NB4 (cell line): ENCODE results near the gene STKLD1.

ENCODE experiments used
- CTCF ChIP-seq: IDR thresholded peaks from one replicate; pipeline ENCODE4 v1.5.1; 2012; ENCODE audit warnings: low read depth, low read length
- MAX ChIP-seq: IDR thresholded peaks from 2 replicates; pipeline ENCODE4 v1.6.1; 2011; ENCODE audit warnings: low read depth, low read length
- POLR2A ChIP-seq: IDR thresholded peaks from 2 replicates; pipeline ENCODE4 v1.6.1; 2011; ENCODE audit warnings: mild to moderate bottlenecking; ENCODE audit not compliant: insufficient read length; ENCODE audit errors: extremely low read depth

- no peak for TF ChIP-seq CTCF
- no peak for TF ChIP-seq POLR2A
- TF ChIP-seq MAX = no peak
Measured at GRCh38 chr9:133352635-133353340, 23.4 kb upstream of the STKLD1 start.
